HG02763 (cell line): Measurements from ENCODE around the gene NOS2.
"Not testable (repeated sequence)": the region's sequence is repeated elsewhere in the genome, so short reads cannot be mapped to it uniquely, and the experiment has no call there.

Experiments
- ATAC-seq: cut with Tn5 transposase; IDR thresholded peaks from one replicate; pipeline ENCODE4 v1.9.1; 2021; ENCODE audit warnings: mild to moderate bottlenecking, moderate library complexity; ENCODE audit not compliant: unreplicated experiment

NOS2 gene

DNA sequence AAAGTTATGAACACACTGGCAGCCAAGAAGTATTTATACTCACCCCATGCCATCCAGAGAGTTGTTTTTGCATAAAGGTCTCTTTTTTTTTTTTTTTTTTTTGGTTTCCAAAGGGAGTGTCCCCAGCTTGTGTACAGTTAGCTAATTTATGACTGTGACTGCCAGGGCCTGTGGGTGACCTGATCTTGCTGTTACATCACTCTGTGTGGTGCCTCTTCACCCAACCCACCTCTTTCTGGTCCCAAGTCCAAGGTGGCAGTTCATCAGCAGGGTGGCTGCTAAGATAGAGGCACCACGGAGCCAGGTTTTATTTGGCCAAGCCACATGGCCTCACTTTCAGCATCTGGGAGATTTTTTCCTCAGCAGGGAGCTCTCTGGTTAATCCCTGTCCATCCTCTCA is at the start of gene NOS2:
NOS2 (minus strand) TSS at position 8 of the 400 bp plus-strand sequence. CDS start 1,720 bp downstream, outside the sequence.
- ATAC-seq, result no peak

DNA sequence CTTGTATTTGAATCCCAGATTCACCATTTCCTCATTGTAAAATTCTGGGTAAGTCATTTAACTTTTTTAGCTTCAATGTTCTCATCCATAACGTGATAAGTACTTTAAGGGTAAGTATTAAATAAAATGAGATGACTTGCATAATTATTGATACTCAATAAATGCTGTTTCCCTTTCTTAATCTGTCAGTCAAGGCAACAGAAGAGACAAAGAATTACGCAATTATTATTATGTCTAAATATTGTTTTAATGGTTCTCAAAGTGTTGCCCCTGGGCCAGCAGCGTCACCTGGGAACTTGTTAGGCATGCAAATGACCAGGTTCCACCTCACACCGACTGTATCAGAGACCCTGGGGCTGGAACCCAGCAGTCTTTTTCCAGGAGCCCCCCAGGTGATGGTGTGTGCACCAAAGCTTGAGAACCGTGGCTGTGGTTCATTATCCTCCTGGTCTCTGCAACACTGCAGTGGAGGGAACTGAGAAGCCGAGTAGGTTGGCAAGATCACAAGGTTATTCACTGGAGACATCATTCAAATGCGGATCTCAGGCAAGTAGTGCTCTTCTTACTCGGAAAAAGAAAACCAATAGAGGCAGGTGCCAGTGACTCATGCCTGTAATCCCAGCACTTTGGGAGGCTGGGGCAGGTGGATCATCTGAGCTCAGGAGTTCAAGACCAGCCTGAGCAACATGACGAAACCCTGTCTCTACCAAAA is 49.3 kb upstream of the NOS2 start:
- ATAC-seq, result no peak

DNA sequence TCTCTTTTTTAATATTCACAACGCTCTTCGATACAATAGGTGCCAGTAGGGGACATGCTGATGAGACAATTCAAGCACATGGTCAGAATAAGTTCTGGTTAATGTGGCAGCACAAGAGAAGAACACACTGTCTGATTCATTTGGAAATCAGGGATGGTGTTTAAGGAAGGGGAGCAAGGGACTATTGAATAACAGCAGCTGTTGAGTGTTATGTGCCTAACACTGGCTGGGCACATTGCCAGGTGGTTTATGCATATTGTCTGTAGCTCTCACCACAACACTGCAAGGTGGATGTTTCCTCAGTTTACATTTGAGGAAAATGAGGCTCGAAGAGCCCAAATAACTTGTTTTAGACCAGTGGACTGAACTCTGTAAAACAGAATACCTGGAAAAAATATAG is 48.6 kb upstream of the NOS2 start:
- no peak for ATAC-seq

DNA sequence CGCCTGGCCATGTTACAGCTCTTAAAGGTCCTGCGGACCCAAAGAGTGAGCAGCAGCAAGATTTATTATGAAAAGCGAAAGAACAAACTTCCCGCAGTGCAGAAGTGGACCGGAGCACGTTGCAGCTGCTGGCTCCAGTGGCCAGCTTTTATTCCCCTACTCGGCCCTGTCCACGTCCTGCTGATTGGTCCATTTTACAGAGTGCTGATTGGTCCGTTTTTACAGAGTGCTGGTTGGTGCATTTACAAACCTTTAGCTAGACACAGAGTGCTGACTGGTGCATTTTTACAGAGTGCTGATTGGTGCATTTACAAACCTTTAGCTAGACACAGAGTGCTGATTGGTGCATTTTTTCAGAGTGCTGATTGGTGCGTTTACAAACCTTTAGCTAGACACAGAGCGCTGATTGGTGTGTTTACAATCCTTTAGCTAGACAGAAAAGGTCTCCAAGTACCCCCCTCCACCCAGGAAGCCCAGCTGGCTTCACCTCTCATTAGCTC is 46.5 kb upstream of the NOS2 start:
- not testable (repeated sequence) for ATAC-seq

DNA sequence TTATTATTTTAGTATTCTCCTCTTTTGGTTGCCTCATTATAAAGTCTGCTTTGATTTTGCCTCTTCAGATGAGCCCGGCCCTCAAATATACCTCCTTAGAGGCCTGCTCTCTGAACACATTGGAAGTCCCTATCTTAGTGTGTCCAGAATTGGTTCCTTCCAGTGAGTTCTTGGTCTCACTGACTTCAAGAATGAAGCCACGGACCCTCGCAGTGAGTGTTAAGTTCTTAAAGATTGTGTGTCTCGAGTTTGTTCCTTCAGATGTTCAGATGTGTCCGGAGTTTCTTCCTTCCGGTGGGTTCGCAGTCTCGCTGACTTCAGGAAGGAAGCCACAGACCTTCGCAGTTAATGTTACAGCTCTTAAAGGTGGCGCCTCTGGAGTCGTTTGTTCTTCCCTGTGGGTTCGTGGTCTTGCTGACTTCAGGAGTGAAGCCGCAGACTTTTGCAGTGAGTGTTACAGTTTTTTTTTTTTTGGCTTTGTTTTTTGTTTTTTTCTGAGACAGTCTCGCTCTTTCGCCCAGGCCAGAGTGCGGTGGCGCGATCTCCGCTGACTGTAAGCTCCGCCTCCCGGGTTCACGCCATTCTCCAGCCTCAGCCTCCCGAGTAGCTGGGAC is 45.8 kb upstream of the NOS2 start:
- ATAC-seq, result no peak

DNA sequence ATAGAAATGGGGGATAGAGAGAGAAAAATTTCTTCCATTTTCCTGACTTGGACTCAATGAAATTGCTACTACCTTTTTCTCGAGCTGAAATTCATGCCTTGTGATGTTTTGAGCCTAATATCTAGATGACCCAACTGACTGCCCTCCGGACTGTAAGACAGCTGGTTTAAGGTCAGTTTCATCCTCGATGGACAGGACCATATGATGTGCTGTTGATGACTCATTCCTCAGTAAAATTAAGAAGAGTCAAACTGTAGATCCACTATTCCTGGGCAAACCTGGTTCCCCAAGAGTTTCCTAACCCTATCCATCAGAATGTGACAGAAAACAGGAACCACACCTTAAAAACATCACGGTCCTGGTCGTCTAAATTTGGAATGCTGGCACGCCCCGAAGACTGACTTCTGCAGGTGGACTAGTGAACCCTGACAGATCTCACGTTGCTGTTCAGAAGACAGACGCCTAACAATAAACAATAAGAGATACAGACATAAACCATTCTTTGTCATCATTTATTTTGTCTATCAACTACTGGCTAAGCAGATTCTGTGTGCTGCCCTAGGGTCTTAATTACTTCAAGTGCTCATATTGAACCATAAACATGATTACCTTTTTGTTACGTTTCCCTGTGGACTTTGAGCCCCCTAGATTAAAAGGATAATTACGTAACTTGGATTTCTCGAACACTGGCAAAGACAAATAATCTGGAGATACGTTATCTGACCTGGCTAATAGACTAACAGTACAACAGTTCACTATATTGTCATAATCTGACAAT is 45.1 kb upstream of the NOS2 start:
- no peak for ATAC-seq

DNA sequence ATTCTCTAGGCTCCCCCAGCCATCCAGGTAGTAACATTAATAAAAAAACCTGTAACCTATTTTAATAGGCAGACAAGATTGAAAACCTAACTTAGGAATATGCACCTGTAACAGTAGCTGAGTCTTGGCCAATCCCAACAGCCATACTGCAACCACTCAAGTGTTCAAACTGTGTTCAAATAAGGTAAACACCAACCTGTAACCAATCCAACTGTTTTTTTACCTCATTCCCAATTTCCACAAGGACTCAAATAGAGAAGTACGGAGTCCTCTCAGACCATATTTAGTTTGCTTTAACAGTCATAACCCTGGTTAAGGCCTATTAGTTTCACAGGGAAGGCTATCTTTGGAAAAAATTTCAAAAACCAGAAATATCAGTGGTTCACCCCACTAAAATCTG is 40.4 kb upstream of the NOS2 start:
- ATAC-seq, result no peak

DNA sequence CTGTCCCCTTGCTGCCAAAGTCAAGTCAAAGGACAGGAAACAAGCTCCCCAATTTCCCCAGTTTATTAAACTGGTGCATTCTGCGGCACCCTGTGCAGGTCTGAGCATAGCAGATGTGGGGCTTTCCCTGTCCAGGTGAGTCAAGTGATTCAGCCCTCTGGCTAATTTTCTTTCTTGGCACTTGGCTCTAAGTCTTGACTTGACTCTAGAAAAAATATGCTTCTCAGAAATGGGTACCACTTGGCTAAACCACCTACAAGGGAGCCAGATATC is 40.0 kb upstream of the NOS2 start:
- ATAC-seq, result not testable (repeated sequence)

DNA sequence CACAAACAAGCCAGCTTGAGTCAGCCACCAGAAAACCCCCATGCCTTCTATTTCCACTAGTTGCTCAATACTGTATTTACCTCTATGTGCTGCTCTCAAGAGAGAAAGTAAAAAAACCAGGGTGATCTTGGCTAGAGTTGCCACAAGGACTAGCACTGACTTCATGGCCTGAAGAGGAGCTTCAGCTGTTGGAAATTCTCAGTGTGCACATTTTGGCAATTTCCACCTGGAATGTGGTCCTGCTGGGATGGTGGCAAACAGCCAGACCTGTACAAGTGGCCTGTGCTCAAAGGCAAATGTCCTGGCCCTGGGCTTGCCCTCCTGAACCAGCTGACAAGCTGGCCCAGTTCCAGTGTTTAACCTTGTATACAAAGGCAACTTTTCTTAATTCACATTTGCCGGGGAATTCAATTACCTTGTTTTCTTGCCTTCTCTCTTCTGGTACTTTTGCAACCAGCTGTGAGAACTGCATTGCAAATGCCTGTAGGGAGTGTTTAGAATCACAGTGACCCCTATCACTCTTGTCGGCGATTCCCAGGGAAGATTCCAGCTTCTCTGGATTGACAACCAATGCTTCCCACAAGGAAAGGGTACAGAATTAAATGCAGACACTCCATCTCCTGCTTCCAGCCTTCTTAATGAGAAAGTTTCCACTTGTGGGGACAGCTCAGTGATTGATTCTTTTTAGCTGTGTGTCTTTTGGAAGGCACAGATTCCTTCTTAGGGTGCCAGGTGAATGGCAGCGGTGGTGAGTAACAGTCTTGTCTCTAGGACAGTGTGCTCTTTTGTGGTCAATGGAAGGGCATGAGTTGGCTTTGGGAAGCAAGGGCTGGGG is 39.5 kb upstream of the NOS2 start:
- not testable (repeated sequence) for ATAC-seq

GRCh38 chr17:27838607-27839006 is 38.3 kb upstream of the NOS2 start:
- not testable (repeated sequence) for ATAC-seq

- ATAC-seq, result not testable (repeated sequence)
These were observed 37.4 kb upstream of the NOS2 start for GRCh38 chr17:27837769-27838168.

GRCh38 chr17:27836651-27837050 is 36.3 kb upstream of the NOS2 start:
- no peak for ATAC-seq

DNA sequence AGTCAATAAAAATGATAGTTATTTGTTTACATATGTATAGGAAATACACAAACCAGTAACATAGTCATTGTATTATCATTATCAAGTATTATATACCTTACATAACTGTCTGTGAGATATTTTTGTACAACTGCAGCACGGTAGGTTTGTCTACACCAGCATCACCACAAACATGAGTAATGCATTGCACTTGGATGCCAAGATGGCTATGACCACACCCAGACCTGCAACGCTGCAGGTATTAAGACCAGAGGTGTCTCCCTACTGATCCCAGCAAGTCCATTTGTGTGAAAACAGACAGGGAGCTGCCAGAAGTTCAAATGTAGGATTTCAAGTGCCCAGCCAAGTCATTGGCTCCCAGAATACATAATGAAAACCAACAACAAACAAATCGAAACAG is 34.2 kb upstream of the NOS2 start:
- ATAC-seq, result no peak

DNA sequence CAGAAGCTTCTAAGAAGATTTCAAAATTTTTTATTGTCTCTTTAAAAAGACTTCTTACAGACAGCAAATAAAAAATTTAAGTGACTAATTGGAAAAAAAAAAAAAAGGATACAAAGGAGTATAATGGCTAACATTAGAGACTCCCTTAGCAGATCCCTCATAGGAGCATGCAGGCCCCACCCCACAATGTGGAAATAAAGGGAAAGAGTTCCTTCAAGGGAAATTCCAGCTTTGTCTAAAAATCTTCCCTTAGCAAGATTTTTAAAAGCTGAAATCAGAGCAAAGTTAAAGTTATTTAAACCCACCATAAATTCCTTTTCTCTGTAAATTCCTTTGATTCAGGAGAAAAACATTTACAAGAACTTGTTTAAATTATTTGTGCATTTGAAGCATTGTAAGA is 32.5 kb upstream of the NOS2 start:
- ATAC-seq, result no peak

- not testable (repeated sequence) for ATAC-seq
These were observed 29.6 kb upstream of the NOS2 start for GRCh38 chr17:27829888-27830287.

DNA sequence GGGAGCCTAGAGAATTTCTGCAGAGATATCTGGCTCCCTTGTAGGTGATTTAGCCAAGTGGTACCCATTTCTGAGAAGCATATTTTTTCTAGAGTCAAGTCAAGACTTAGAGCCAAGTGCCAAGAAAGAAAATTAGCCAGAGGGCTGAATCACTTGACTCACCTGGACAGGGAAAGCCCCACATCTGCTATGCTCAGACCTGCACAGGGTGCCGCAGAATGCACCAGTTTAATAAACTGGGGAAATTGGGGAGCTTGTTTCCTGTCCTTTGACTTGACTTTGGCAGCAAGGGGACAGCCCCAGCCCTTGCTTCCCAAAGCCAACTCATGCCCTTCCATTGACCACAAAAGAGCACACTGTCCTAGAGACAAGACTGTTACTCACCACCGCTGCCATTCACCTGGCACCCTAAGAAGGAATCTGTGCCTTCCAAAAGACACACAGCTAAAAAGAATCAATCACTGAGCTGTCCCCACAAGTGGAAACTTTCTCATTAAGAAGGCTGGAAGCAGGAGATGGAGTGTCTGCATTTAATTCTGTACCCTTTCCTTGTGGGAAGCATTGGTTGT is 28.9 kb upstream of the NOS2 start:
- ATAC-seq, result not testable (repeated sequence)

GRCh38 chr17:27825459-27825858 is 25.1 kb upstream of the NOS2 start:
- ATAC-seq, result no peak

GRCh38 chr17:27824745-27825144 is 24.4 kb upstream of the NOS2 start:
- no peak for ATAC-seq

GRCh38 chr17:27824176-27824715 is 23.9 kb upstream of the NOS2 start:
- no peak for ATAC-seq

GRCh38 chr17:27822108-27822507 is 21.8 kb upstream of the NOS2 start:
- ATAC-seq, result not testable (repeated sequence)
